Right renal pelvis (tissue), 4 donors: ENCODE measurements around the gene SLC44A5. TPM values are rescaled to one million over a fixed set of nuclear protein-coding genes. Genes with fewer than 3 reads are reported as not detected.
"Not testable (repeated sequence)": the region's sequence is repeated elsewhere in the genome, so short reads cannot be mapped to it uniquely, and the experiment has no call there.

ENCODE experiments used
- DNase-seq, 4 donors: peaks; one replicate each; pipeline ENCODE4 v3.0.0-alpha.2; 2013; ENCODE audit warnings: low read depth in 4 of 4, low spot score in 3 of 4, missing footprints in 1 of 4
- polyA plus RNA-seq, 4 donors: library from polyadenylated mRNA; unstranded; fragments of 120-200 nt; gene quantifications; one replicate each; pipeline ENCODE4 v1.2.1, GENCODE V29; 2013; ENCODE audit not compliant: insufficient read length in 4 of 4

The SLC44A5 gene
- polyA plus RNA-seq, 4 donors: 10.6 to 14.7 (median 12.8) TPM

DNA sequence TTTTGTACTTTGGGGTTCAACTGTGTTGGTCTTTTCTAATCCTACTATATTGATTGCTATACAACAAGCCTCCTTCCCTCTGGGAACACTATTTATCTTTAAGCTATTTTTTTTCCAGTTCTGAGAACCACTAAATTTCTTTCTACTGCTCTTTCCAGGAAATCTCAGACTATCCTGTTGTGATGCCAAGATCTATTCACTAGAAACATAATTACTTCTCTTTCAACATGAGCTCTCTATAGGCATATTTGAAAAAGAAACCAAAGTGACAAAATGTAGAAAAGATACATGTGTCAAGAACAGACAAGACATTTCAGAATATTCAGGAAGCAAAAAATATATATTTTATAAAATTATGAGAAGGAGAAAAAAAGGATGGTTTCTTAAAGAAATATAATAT is 82.9 kb downstream of the SLC44A5 start:
- no peak for DNase-seq

DNA sequence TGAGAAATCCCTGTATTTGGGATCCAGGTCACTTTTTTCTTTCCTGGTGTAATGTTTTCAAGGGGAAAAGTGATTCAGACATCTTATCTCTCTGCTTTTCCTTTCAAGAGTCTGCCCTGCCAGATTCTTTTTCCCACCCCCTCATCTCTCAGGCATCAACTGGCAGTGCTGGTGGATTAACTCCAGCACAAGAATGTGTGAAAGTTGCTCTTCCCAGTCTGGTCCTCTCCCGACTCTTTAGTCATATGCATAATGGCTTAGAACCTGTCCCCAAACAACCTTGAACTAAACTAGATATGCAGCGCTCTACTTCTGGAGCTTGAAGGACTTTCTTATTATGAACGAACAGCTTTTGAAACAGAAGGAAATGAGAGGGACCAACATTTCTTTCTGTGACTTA is 88.5 kb downstream of the SLC44A5 start:
- no peak for DNase-seq

GRCh38 chr1:75521658-75522057 is 89.3 kb downstream of the SLC44A5 start:
- no peak for DNase-seq

DNA sequence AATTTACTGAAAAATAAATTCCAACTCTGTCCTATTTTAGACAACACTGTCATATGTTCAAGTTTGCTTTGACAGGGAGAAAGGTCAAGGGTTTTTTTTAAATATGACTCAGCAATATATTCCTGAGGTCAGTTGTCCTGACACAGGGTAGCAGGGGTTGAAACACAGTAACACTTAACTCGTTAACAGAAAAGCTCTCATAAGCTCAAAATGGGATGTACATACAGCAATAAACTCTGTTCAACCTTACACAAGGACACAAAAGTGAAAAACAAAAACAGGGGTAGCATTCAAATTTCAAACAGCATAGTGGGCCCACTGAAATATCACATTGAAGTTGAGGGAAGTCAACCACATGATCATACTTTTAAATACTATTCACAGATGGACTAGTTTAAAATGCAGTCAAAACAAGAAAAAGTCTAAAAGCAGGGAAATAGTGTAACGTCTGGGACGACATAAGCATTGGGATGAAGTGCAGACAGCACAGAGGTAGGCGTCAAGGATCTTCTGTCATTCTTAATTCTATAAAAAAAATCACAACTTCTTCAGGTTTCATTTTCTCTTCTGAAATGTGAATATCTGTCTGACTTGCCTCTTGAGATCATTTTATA is 89.9 kb downstream of the SLC44A5 start:
- no peak for DNase-seq

DNA sequence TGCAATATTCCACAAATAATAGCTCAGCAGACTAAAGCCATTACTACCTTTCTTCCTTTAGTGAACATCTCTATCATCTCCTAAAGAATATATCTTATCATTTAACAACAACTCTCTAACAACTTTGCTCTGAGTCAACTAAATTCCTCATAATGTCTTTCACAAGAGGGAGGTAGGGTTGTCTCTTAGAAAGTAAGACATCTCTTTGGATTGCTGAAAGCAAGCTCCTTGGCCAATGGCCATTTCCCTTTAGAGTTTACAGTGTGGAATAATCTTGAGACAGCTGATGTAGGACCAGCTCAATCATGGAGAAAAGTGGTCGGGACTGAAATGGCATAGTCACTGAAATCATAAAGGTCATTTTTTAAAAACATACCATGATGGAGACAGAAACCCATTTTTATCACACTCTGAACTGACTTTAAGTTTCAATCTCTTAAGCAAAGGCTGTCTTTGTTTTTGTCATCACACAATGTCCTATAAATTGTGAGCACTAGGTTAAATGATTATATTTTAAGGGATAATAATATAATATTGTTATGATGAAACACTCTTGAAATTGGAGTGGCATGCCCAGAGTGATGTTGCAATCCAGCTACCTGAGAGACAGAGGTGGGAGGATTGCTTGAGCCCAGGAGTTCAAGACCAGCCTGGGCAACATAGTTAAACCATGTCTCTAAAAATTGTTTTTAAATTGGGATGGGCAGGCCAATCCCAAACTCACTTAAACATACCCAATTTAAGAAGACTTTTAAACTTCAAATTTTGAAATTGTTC is 91.1 kb downstream of the SLC44A5 start:
- DNase-seq: no peak

DNA sequence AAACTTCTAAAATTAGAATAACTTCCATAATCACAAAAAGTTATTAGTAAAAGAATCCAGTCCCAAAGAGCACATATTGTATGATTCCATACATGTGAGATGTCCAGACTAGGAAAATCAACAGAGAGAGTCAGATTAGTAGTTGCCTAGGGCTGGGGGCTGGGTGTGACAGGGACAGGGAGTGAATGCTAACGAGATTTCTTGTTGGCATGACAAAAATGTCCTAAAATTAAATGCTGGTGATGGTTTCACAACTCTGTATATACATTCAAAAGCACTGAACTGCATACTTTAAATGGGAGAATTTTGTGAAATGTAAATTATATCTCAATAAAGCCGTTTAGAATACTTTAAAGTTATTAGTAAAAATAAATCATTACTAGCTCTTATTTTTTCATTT is 92.2 kb downstream of the SLC44A5 start:
- no peak for DNase-seq

GRCh38 chr1:75514270-75514669 is 96.6 kb downstream of the SLC44A5 start:
- DNase-seq: no peak

- no peak for DNase-seq
Observed at GRCh38 chr1:75506976-75507375, 103.9 kb downstream of the SLC44A5 start.

GRCh38 chr1:75503221-75503974 is 107.5 kb downstream of the SLC44A5 start:
- DNase-seq: no peak

DNA sequence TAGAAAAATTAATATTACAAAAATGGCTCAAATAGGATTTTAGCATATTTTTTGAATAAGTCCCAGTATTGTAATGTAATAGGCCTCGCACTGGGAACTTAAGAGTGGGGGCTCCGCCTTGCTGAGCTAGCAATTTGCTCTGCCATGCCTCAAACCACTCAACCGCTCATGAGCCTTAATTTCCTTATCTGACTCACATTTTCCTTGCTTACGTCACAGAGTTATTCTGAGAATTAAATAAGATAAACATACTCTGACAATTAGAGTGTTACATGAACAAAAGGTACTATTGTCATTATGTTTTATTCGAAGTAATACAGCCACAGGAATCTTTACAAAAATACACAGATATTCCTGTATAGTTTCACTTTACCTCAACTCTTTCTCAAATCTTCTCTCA is 108.1 kb downstream of the SLC44A5 start:
- DNase-seq: no peak

DNA sequence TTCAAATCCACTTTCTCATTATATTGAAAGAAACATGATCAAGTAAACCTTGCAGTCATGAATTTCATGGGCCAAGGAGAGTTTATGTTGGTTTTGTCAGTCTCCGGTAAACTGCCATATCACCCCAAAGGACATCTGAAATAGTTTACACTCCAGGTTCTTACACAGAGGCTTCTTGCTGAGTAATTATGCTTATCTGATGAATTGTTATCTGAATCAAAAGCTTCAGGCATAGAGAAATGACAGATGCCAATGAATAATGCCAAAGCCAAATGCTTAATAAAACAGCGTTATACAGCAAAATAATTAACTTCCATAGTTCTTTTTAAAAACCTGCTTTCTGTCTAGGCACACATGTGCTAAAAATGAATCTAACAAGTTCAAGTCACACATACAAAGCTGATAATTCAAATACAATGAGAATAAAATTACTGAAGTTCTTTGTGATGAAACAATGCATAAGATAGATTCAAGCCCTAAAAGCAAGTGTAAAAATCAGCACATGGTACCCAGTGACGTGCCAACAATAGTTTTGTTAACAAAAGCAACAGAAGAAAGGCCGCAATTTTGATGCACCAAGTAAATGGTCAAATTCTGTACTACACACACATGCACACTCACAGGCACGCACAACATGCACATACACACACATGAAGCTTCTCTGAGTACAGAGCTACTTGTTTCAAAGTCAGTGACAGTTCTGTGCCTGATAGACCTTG is 109.2 kb downstream of the SLC44A5 start:
- DNase-seq: no peak

- no peak for DNase-seq
Observed at GRCh38 chr1:75492011-75492410, 118.9 kb downstream of the SLC44A5 start.

GRCh38 chr1:75487399-75487798 is 123.5 kb downstream of the SLC44A5 start:
- DNase-seq: no peak

GRCh38 chr1:75484789-75485188 is 126.1 kb downstream of the SLC44A5 start:
- no peak for DNase-seq

DNA sequence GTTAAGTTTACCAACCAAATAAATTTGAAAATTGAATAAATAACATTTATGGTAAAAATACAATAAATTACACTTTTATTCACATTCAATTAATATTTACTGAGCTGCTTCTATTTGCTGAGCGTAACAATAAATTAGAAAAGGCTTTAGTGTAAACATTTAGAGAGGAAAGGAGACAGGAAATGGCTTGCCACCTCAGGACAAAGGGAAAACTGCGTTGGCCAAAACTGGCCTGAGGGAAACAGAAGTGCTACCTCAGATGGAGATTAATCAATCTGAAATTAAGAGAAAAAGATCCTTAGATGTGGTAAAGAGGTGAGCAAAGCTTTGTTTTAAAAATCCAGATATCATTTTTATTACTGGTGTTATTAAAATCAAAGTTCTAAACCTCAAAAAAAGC is 128.0 kb downstream of the SLC44A5 start:
- DNase-seq: no peak

DNA sequence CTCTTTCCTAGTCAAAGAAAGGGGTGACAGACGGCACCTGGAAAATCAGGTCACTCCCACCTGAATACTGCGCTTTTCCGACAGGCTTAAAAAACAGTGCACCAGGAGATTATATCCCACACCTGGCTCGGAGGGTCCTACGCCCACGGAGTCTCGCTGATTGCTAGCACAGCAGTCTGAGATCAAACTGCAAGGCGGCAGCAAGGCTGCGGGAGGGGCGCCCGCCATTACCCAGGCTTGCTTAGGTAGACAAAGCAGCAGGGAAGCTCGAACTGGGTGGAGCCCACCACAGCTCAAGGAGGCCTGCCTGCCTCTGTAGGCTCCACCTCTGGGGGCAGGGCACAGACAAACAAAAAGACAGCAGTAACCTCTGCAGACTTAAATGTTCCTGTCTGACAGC is 134.4 kb downstream of the SLC44A5 start:
- DNase-seq: not testable (repeated sequence)

- no peak for DNase-seq
Observed at GRCh38 chr1:75475696-75476095, 135.2 kb downstream of the SLC44A5 start.

- DNase-seq: no peak
Observed at GRCh38 chr1:75472971-75473603, 137.8 kb downstream of the SLC44A5 start.

GRCh38 chr1:75472089-75472970 is 138.6 kb downstream of the SLC44A5 start:
- no peak for DNase-seq

DNA sequence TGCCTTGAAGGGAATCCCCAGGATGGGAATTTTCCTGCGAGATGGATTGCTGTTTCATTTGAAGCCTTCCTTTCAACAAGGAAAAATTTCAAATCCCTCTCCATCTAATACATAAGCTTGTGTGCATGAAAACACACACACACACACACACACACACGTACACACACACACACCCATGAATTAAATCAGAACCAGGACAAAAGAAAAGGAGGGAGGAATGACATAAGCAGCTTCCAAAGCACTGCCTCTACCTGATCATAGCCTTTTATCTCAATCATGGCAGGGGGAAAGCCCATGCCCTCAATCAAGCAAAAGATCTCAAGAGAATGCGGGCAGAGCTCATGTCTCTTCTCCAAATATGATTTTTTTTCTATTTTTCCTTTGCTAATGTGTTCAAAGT is 139.7 kb downstream of the SLC44A5 start:
- DNase-seq: no peak
